ENCODE measurements around the gene CPT1A. TPM values are rescaled to one million over a fixed set of nuclear protein-coding genes. Genes with fewer than 3 reads are reported as not detected.

The CPT1A gene
- total RNA-seq, 1 experiment from 2014 or later = 6.3 TPM

DNA sequence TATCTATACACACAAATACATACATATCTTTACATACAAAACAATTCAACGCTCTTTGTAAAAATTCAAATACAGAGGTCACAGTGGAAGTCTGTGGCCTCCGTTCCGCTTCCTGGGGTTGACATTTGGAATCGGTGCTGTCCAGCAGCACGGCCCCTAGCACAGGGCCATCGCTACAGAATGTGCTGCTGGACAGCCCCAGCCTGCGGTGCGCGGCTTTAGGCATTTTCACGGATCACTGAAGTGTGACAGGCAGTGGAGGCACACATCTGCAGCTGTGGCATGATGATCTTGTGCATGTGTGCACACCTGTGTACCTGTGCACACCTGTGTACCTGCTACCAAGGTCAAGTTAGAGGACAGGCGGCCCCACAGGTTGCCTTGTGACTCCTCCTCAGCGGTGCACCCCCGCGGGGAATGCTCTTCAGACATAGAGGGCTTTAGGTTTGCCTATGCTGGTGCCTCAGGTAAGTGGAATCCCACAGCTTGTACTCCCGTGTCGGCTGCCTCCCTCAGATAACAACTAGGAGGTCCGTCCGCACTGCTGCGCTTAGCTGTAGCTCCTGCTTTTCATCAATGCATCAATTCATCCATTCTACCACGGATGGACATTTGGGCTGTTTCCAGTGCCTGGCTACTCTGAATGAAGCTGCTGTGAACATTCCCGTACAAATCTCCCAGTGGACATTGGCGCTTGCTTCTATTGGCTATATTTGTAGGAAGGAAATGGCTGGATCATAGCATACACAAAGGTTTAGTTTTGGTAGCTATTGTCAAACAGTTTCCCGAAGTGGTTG is 127.5 kb downstream of the CPT1A start:
- DNase-seq = no peak
- BruUV-seq (replicated peaks) = no TSS peak
- no peaks in the 10 kb centered on the region for H3K4me1 Mint-ChIP-seq (ENCODE audit: low read depth, unreplicated experiment)
- ChIA-PET CTCF (interaction anchor here (1.1 kb wide), 1 partner anchor 81 kb away, joined by 3 read pairs; no protein-coding TSS in a partner anchor), POLR2A (no interaction called here)
- peaks cover 11% of the 10 kb centered on the region for H3K27me3 Mint-ChIP-seq (ENCODE audit: insufficient read depth, unreplicated experiment)
- no peaks in the 10 kb centered on the region for H3K4me1 ChIP-seq
- no peaks in the 10 kb centered on the region for H3K36me3 ChIP-seq (ENCODE audit: control insufficient read depth, insufficient read depth, low read length)
- no peak overlapping the region for H3K4me3 ChIP-seq (ENCODE audit: low read depth, low read length)
- H3K9me3 Mint-ChIP-seq (ENCODE audit: unreplicated experiment) = peaks cover 7% of the 10 kb centered on the region
- no peaks in the 10 kb centered on the region for H3K9me3 ChIP-seq
- no peak overlapping the region for H3K27ac Mint-ChIP-seq (ENCODE audit: unreplicated experiment)
- no peak overlapping the region for H3K4me3 Mint-ChIP-seq (ENCODE audit: unreplicated experiment)
- TF ChIP-seq CTCF (IDR thresholded peaks at IDR 0.05; ENCODE audit: insufficient read depth in 1 of 2, low read depth in 1 of 2, low read length in 1 of 2, severe bottlenecking in 1 of 2, unreplicated experiment in 1 of 2) = no peak
- intact Hi-C loops (cut with micrococcal nuclease; ENCODE audit: unreplicated experiment) = no loop called here
- H3K36me3 Mint-ChIP-seq (ENCODE audit: insufficient read depth, unreplicated experiment) = no peaks in the 10 kb centered on the region
- H3K27me3 ChIP-seq (replicated peaks; ENCODE audit: control insufficient read depth, insufficient read depth, low read length) = no peaks in the 10 kb centered on the region

GRCh38 chr11:68711114-68711513 is 130.6 kb downstream of the CPT1A start:
- H3K27me3 ChIP-seq (replicated peaks; ENCODE audit: control insufficient read depth, insufficient read depth, low read length) = no peaks in the 10 kb centered on the region
- H3K36me3 Mint-ChIP-seq (ENCODE audit: insufficient read depth, unreplicated experiment) = no peaks in the 10 kb centered on the region

DNA sequence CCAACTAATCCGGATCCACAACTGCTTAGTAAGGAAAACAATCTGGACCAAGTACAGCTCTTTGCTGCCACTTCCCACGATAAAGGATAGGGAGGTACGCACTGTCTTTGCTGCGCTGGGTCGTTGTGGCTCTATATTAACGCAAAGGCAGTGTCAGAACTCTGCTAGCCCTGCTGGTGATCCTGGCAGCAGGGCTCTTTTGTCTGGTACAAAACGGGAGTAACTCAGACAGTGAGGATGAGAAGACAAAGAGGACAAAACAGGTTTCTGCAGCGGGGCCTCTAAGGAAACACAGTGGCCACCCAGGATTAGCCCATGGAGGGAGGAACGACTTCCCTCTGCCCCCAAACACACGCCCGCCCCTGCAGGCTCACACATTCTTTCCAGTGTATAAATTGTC is 131.3 kb downstream of the CPT1A start:
- intact Hi-C loops (cut with micrococcal nuclease; ENCODE audit: unreplicated experiment) = no loop called here
- H3K9me3 ChIP-seq = no peaks in the 10 kb centered on the region
- Mint-ChIP-seq H3K27me3 (ENCODE audit: insufficient read depth, unreplicated experiment) (peaks cover 5% of the 10 kb centered on the region), H3K9me3 (ENCODE audit: unreplicated experiment) (no peaks in the 10 kb centered on the region), H3K4me1 (ENCODE audit: low read depth, unreplicated experiment) (no peaks in the 10 kb centered on the region), H3K27ac (ENCODE audit: unreplicated experiment) (no peak overlapping the region), H3K4me3 (ENCODE audit: unreplicated experiment) (no peak overlapping the region), H3K36me3 (ENCODE audit: insufficient read depth, unreplicated experiment) (no peaks in the 10 kb centered on the region)
- no peak for DNase-seq
- no peaks in the 10 kb centered on the region for H3K27me3 ChIP-seq (replicated peaks; ENCODE audit: control insufficient read depth, insufficient read depth, low read length)
- H3K4me1 ChIP-seq = no peaks in the 10 kb centered on the region
- H3K36me3 ChIP-seq (ENCODE audit: control insufficient read depth, insufficient read depth, low read length) = no peaks in the 10 kb centered on the region
- no peak overlapping the region for H3K4me3 ChIP-seq (ENCODE audit: low read depth, low read length)
- CTCF ChIA-PET = no interaction called here
- POLR2A ChIA-PET = no interaction called here
- no TSS peak for BruUV-seq (replicated peaks)
- no peak for TF ChIP-seq CTCF (IDR thresholded peaks at IDR 0.05; ENCODE audit: insufficient read depth in 1 of 2, low read depth in 1 of 2, low read length in 1 of 2, severe bottlenecking in 1 of 2, unreplicated experiment in 1 of 2)

More at GRCh38 chr11:68711114-68711513, 130.6 kb downstream of the CPT1A start:
- ChIA-PET CTCF (interaction anchor here (1.2 kb wide), 1 partner anchor 38 kb away, joined by 3 read pairs; no protein-coding TSS in a partner anchor), POLR2A (no interaction called here)
- Histone ChIP-seq H3K4me3 (ENCODE audit: low read depth, low read length) (no peak overlapping the region), H3K9me3 (no peaks in the 10 kb centered on the region), H3K4me1 (no peaks in the 10 kb centered on the region), H3K36me3 (ENCODE audit: control insufficient read depth, insufficient read depth, low read length) (no peaks in the 10 kb centered on the region)
- BruUV-seq (replicated peaks) = no TSS peak
- Mint-ChIP-seq H3K27ac (ENCODE audit: unreplicated experiment) (no peak overlapping the region), H3K9me3 (ENCODE audit: unreplicated experiment) (no peaks in the 10 kb centered on the region), H3K27me3 (ENCODE audit: insufficient read depth, unreplicated experiment) (peaks cover 5% of the 10 kb centered on the region), H3K4me3 (ENCODE audit: unreplicated experiment) (no peak overlapping the region), H3K4me1 (ENCODE audit: low read depth, unreplicated experiment) (no peaks in the 10 kb centered on the region)
- no peak for DNase-seq
- no peak for TF ChIP-seq CTCF (IDR thresholded peaks at IDR 0.05; ENCODE audit: insufficient read depth in 1 of 2, low read depth in 1 of 2, low read length in 1 of 2, severe bottlenecking in 1 of 2, unreplicated experiment in 1 of 2)
- intact Hi-C loops (cut with micrococcal nuclease; ENCODE audit: unreplicated experiment) = no loop called here

All from Caco-2 (cell line).